Gastrocnemius medialis (tissue), 4 donors: ENCODE data around the gene CXCR5.

Experiments used
- POLR2A ChIP-seq, 2 donors: fragments of 450-650 bp; IDR thresholded peaks; one replicate each; pipeline ENCODE4 v1.6.1; 2017; ENCODE audit warnings: antibody characterized with exemption in 2 of 2, mild to moderate bottlenecking in 2 of 2, moderate library complexity in 2 of 2
- TF ChIP-seq, protein P1 (sequence below), 5 experiments: fragments of 450-650 bp in 3 of 5; fragments of 200-600 bp in 2 of 5; sonication (generic) in 2 of 5; IDR thresholded peaks in 4 of 5; conservative IDR thresholded peaks in 1 of 5; 1 replicate in 4 of 5; 2 replicates in 1 of 5; pipeline ENCODE4 v1.5.1; 2016 to 2019; ENCODE audit warnings: antibody characterized with exemption in 5 of 5, mild to moderate bottlenecking in 3 of 5, moderate library complexity in 3 of 5

DNA sequence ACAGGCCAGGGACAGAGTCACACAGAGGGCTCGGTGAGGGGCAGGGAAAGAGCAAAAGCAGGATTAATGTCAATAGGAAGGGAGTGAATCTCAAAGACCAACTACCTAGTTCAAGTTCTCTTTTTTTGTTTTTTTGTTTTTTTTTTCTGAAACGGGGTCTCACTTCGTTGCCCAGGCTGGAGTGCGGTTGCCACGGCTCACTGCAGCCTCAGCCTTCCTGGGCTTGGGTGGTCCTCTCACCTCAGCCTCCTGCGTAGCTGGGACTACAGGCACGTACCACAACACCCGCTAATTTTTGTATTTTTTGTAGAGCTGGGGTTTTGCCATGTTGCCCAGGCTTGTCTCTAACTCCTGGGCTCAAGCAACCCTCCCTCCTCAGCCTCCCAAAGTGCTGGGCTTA lies 51.7 kb downstream of the CXCR5 start:
- TF ChIP-seq, protein P1, sequence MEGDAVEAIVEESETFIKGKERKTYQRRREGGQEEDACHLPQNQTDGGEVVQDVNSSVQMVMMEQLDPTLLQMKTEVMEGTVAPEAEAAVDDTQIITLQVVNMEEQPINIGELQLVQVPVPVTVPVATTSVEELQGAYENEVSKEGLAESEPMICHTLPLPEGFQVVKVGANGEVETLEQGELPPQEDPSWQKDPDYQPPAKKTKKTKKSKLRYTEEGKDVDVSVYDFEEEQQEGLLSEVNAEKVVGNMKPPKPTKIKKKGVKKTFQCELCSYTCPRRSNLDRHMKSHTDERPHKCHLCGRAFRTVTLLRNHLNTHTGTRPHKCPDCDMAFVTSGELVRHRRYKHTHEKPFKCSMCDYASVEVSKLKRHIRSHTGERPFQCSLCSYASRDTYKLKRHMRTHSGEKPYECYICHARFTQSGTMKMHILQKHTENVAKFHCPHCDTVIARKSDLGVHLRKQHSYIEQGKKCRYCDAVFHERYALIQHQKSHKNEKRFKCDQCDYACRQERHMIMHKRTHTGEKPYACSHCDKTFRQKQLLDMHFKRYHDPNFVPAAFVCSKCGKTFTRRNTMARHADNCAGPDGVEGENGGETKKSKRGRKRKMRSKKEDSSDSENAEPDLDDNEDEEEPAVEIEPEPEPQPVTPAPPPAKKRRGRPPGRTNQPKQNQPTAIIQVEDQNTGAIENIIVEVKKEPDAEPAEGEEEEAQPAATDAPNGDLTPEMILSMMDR (IDR thresholded peaks at IDR 0.05 in 4 of 5, conservative IDR thresholded peaks at IDR 0.05 in 1 of 5) = no peak
- no peak for TF ChIP-seq POLR2A (IDR thresholded peaks at IDR 0.05)
